ENCODE results near the gene NXN. TPM values are rescaled to one million over a fixed set of nuclear protein-coding genes. Genes with fewer than 3 reads are reported as not detected.

NXN gene
- total RNA-seq, 1 experiment from 2014 or later: 126 TPM

DNA sequence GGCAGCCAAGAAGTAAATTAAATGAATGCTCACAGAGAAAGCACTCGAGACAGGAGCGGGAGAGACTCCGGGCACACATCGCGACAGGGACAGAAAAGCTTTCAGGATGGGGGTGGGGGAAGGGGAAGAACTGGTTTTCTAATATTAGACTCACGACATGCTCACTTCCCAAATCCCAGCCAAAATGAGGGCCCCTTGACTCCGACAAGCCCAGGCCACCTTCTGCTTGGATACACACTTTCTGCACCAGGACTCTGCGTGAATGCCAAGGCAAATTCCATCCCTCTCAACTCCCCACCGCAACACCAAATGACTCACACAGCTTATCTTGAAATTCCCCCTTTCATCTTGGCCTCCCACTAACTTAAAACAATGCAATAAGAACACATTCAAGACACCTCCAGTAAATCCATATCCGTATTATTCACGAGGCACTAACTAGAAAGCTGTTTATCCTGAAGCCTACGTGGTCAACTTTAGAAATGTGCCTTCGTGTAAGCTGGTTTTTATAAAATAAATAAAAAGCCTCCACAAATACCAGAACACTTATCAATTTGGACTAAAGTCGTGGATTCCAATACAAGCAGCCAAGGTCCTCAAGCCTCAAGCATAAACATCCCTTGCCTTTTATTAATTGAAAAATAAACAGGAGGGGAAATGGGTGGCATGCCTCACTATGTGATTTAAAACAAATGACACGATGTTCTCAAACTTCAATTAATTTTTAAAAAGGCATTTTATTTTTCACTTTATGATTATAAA lies 46.1 kb downstream of the NXN start:
- Histone ChIP-seq H3K27me3 (ENCODE audit: control insufficient read depth, insufficient read depth, low read length) (no peaks in the 10 kb centered on the region), H3K27ac (ENCODE audit: low read length) (peak overlapping the region; percentile 91), H3K4me1 (ENCODE audit: control insufficient read depth, insufficient read depth, low read length) (peaks cover 86% of the 10 kb centered on the region), H3K36me3 (ENCODE audit: control insufficient read depth, insufficient read depth, low read length) (peaks cover 3% of the 10 kb centered on the region; the same call in 1 of the 2 replicates), H3K9me3 (ENCODE audit: control insufficient read depth, insufficient read depth, low read depth, low read length) (no peaks in the 10 kb centered on the region), H3K4me3 (ENCODE audit: low read depth in 2 of 2, low read length in 2 of 2) (peak overlapping the region in 1 of 2 experiments; percentile 32; a peak in 2 of 4 replicates)
- ATAC-seq (peak; percentile 78), DNase-seq (ENCODE audit: low read depth, low spot score) (peak; percentile 52)
- TF ChIP-seq POLR2AphosphoS5 (IDR thresholded peaks at IDR 0.05; ENCODE audit: low read depth, low read length) (peak; percentile 83), SIN3A (IDR thresholded peaks at IDR 0.05; ENCODE audit: borderline replicate concordance, insufficient read depth, low read depth, low read length) (no peak), TCF7L2 (IDR thresholded peaks at IDR 0.05; ENCODE audit: low read depth, low read length) (peak; percentile 99)
- TF ChIP-seq, protein P1, sequence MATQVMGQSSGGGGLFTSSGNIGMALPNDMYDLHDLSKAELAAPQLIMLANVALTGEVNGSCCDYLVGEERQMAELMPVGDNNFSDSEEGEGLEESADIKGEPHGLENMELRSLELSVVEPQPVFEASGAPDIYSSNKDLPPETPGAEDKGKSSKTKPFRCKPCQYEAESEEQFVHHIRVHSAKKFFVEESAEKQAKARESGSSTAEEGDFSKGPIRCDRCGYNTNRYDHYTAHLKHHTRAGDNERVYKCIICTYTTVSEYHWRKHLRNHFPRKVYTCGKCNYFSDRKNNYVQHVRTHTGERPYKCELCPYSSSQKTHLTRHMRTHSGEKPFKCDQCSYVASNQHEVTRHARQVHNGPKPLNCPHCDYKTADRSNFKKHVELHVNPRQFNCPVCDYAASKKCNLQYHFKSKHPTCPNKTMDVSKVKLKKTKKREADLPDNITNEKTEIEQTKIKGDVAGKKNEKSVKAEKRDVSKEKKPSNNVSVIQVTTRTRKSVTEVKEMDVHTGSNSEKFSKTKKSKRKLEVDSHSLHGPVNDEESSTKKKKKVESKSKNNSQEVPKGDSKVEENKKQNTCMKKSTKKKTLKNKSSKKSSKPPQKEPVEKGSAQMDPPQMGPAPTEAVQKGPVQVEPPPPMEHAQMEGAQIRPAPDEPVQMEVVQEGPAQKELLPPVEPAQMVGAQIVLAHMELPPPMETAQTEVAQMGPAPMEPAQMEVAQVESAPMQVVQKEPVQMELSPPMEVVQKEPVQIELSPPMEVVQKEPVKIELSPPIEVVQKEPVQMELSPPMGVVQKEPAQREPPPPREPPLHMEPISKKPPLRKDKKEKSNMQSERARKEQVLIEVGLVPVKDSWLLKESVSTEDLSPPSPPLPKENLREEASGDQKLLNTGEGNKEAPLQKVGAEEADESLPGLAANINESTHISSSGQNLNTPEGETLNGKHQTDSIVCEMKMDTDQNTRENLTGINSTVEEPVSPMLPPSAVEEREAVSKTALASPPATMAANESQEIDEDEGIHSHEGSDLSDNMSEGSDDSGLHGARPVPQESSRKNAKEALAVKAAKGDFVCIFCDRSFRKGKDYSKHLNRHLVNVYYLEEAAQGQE (IDR thresholded peaks at IDR 0.05; ENCODE audit: insufficient read depth in 1 of 2, low read depth in 2 of 2, low read length in 1 of 2): no peak
- TF ChIP-seq, protein P2, sequence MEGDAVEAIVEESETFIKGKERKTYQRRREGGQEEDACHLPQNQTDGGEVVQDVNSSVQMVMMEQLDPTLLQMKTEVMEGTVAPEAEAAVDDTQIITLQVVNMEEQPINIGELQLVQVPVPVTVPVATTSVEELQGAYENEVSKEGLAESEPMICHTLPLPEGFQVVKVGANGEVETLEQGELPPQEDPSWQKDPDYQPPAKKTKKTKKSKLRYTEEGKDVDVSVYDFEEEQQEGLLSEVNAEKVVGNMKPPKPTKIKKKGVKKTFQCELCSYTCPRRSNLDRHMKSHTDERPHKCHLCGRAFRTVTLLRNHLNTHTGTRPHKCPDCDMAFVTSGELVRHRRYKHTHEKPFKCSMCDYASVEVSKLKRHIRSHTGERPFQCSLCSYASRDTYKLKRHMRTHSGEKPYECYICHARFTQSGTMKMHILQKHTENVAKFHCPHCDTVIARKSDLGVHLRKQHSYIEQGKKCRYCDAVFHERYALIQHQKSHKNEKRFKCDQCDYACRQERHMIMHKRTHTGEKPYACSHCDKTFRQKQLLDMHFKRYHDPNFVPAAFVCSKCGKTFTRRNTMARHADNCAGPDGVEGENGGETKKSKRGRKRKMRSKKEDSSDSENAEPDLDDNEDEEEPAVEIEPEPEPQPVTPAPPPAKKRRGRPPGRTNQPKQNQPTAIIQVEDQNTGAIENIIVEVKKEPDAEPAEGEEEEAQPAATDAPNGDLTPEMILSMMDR (IDR thresholded peaks at IDR 0.05): no peak
- BruUV-seq (replicated peaks): TSS peak; percentile 53
- in situ Hi-C loops (cut with HindIII; ENCODE audit: low pct_unique_long_range_greater_than_20kb, low sequenced_read_pairs) (no loop called here), intact Hi-C loops (cut with micrococcal nuclease; ENCODE audit: unreplicated experiment) (no loop called here)
- ChIA-PET CTCF (interaction anchor here (0.5 kb wide), 1 partner anchor 837 kb away, joined by 3 read pairs; no protein-coding TSS in a partner anchor), POLR2A (interaction anchor here (0.6 kb wide), 1 partner anchor 14 kb away, joined by 3 read pairs; no protein-coding TSS in a partner anchor)

DNA sequence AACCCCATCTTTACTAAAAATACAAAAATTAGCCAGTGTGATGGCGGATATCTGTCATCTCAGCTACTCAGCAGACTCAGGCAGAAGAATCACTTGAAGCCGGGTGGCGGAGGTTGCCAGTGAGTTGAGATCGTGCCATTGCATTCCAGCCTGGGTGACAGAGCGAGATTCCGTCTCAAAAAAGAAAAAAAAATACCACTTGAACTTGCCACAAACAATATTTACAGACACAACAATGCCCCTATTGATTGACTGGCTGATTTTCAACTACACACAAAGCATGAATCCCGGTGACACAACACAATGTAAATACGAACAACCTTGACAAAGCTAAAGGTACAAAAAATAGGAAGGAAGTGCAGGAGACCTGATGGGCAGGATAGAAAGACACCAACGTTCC lies 49.3 kb downstream of the NXN start:
- ATAC-seq: no peak
- Histone ChIP-seq H3K27ac (ENCODE audit: low read length) (peak overlapping the region; percentile 74), H3K4me1 (ENCODE audit: control insufficient read depth, insufficient read depth, low read length) (peaks cover 83% of the 10 kb centered on the region), H3K27me3 (ENCODE audit: control insufficient read depth, insufficient read depth, low read length) (no peaks in the 10 kb centered on the region), H3K9me3 (ENCODE audit: control insufficient read depth, insufficient read depth, low read depth, low read length) (no peaks in the 10 kb centered on the region), H3K36me3 (ENCODE audit: control insufficient read depth, insufficient read depth, low read length) (peaks cover 3% of the 10 kb centered on the region; the same call in 1 of the 2 replicates), H3K4me3 (ENCODE audit: low read depth in 2 of 2, low read length in 2 of 2) (no peak overlapping the region)
- ChIA-PET CTCF (interaction anchor here (0.6 kb wide), 1 partner anchor 178 kb away, joined by 5 read pairs; no protein-coding TSS in a partner anchor), POLR2A (interaction anchor here (1.3 kb wide), 1 partner anchor 21 kb away, joined by 3 read pairs; no protein-coding TSS in a partner anchor)
- intact Hi-C loops (cut with micrococcal nuclease; ENCODE audit: unreplicated experiment) (no loop called here), in situ Hi-C loops (cut with HindIII; ENCODE audit: low pct_unique_long_range_greater_than_20kb, low sequenced_read_pairs) (no loop called here)
- BruUV-seq (replicated peaks): no TSS peak
- TF ChIP-seq SIN3A (IDR thresholded peaks at IDR 0.05; ENCODE audit: borderline replicate concordance, insufficient read depth, low read depth, low read length) (no peak), TCF7L2 (IDR thresholded peaks at IDR 0.05; ENCODE audit: low read depth, low read length) (no peak), POLR2AphosphoS5 (IDR thresholded peaks at IDR 0.05; ENCODE audit: low read depth, low read length) (no peak)
- TF ChIP-seq, protein P1 (IDR thresholded peaks at IDR 0.05; ENCODE audit: insufficient read depth in 1 of 2, low read depth in 2 of 2, low read length in 1 of 2): no peak
- TF ChIP-seq, protein P2 (IDR thresholded peaks at IDR 0.05): no peak
- DNase-seq (ENCODE audit: low read depth, low spot score): peak; percentile 59

Measured in Panc1 (cell line).